ENCODE data around the gene DMBT1.

DMBT1 gene

GRCh38 chr10:122642726-122643605, 82.4 kb downstream of the DMBT1 start:
- ATAC-seq, result no peak
- no peaks in the 10 kb centered on the region for H3K4me1 Mint-ChIP-seq

GRCh38 chr10:122643931-122644534, 83.5 kb downstream of the DMBT1 start:
- ATAC-seq, result no peak
- no peaks in the 10 kb centered on the region for H3K36me3 Mint-ChIP-seq
- peaks cover 2% of the 10 kb centered on the region for H3K9me3 Mint-ChIP-seq
- H3K4me3 Mint-ChIP-seq, result no peak overlapping the region
- H3K27ac Mint-ChIP-seq, result no peak overlapping the region
- H3K27me3 Mint-ChIP-seq, result no peaks in the 10 kb centered on the region
- no peaks in the 10 kb centered on the region for H3K4me1 Mint-ChIP-seq

More at GRCh38 chr10:122642726-122643605, 82.4 kb downstream of the DMBT1 start:
- no peaks in the 10 kb centered on the region for H3K27me3 Mint-ChIP-seq
- no peak overlapping the region for H3K4me3 Mint-ChIP-seq
- peaks cover 2% of the 10 kb centered on the region for H3K9me3 Mint-ChIP-seq
- no peak overlapping the region for H3K27ac Mint-ChIP-seq
- no peaks in the 10 kb centered on the region for H3K36me3 Mint-ChIP-seq

- no peak for ATAC-seq
- peaks cover 11% of the 10 kb centered on the region for H3K27me3 Mint-ChIP-seq
- H3K4me3 Mint-ChIP-seq, result no peak overlapping the region
- H3K9me3 Mint-ChIP-seq, result no peaks in the 10 kb centered on the region
- H3K36me3 Mint-ChIP-seq, result no peaks in the 10 kb centered on the region
- H3K27ac Mint-ChIP-seq, result no peak overlapping the region
- no peaks in the 10 kb centered on the region for H3K4me1 Mint-ChIP-seq
Measured at GRCh38 chr10:122646511-122647382, 86.2 kb downstream of the DMBT1 start.

- Mint-ChIP-seq H3K9me3 (peaks cover 3% of the 10 kb centered on the region), H3K27ac (no peak overlapping the region), H3K36me3 (no peaks in the 10 kb centered on the region), H3K4me1 (no peaks in the 10 kb centered on the region), H3K4me3 (no peak overlapping the region), H3K27me3 (peaks cover 19% of the 10 kb centered on the region)
- no peak for ATAC-seq
Measured at GRCh38 chr10:122647383-122647968, 86.9 kb downstream of the DMBT1 start.

- Mint-ChIP-seq H3K27me3 (peaks cover 29% of the 10 kb centered on the region), H3K36me3 (no peaks in the 10 kb centered on the region), H3K27ac (no peak overlapping the region), H3K4me1 (no peaks in the 10 kb centered on the region), H3K4me3 (no peak overlapping the region), H3K9me3 (peaks cover 5% of the 10 kb centered on the region)
- no peak for ATAC-seq
Measured at GRCh38 chr10:122648599-122649428, 88.3 kb downstream of the DMBT1 start.

GRCh38 chr10:122649903-122650302, 89.3 kb downstream of the DMBT1 start:
- H3K36me3 Mint-ChIP-seq, result no peaks in the 10 kb centered on the region
- no peak for ATAC-seq
- H3K4me3 Mint-ChIP-seq, result no peak overlapping the region
- no peaks in the 10 kb centered on the region for H3K4me1 Mint-ChIP-seq
- H3K9me3 Mint-ChIP-seq, result peaks cover 5% of the 10 kb centered on the region
- peaks cover 31% of the 10 kb centered on the region for H3K27me3 Mint-ChIP-seq
- no peak overlapping the region for H3K27ac Mint-ChIP-seq

- Mint-ChIP-seq H3K9me3 (peaks cover 5% of the 10 kb centered on the region), H3K4me3 (no peak overlapping the region), H3K4me1 (no peaks in the 10 kb centered on the region), H3K27ac (no peak overlapping the region), H3K27me3 (peaks cover 35% of the 10 kb centered on the region), H3K36me3 (no peaks in the 10 kb centered on the region)
- no peak for ATAC-seq
Measured at GRCh38 chr10:122650331-122650730, 89.8 kb downstream of the DMBT1 start.

GRCh38 chr10:122655524-122656307, 95.2 kb downstream of the DMBT1 start:
- Mint-ChIP-seq H3K27ac (no peak overlapping the region), H3K9me3 (peaks cover 5% of the 10 kb centered on the region), H3K4me1 (no peaks in the 10 kb centered on the region), H3K36me3 (no peaks in the 10 kb centered on the region), H3K4me3 (no peak overlapping the region), H3K27me3 (peaks cover 34% of the 10 kb centered on the region)
- ATAC-seq, result no peak

GRCh38 chr10:122656308-122656705, 95.8 kb downstream of the DMBT1 start:
- Mint-ChIP-seq H3K27ac (no peak overlapping the region), H3K36me3 (no peaks in the 10 kb centered on the region), H3K4me3 (no peak overlapping the region), H3K4me1 (no peaks in the 10 kb centered on the region), H3K27me3 (peaks cover 34% of the 10 kb centered on the region), H3K9me3 (peaks cover 5% of the 10 kb centered on the region)
- no peak for ATAC-seq

- no peak for ATAC-seq
- H3K27me3 Mint-ChIP-seq, result peaks cover 32% of the 10 kb centered on the region
- H3K27ac Mint-ChIP-seq, result no peak overlapping the region
- H3K4me1 Mint-ChIP-seq, result no peaks in the 10 kb centered on the region
- no peak overlapping the region for H3K4me3 Mint-ChIP-seq
- H3K9me3 Mint-ChIP-seq, result peaks cover 5% of the 10 kb centered on the region
- no peaks in the 10 kb centered on the region for H3K36me3 Mint-ChIP-seq
Measured at GRCh38 chr10:122656741-122657140, 96.2 kb downstream of the DMBT1 start.

- Mint-ChIP-seq H3K27me3 (peaks cover 26% of the 10 kb centered on the region), H3K9me3 (peaks cover 2% of the 10 kb centered on the region)
- ATAC-seq, result no peak
Measured at GRCh38 chr10:122657255-122657654, 96.7 kb downstream of the DMBT1 start.

GRCh38 chr10:122657729-122658128, 97.2 kb downstream of the DMBT1 start:
- H3K27me3 Mint-ChIP-seq, result peaks cover 23% of the 10 kb centered on the region
- no peak overlapping the region for H3K4me3 Mint-ChIP-seq
- no peak for ATAC-seq

More at GRCh38 chr10:122657255-122657654, 96.7 kb downstream of the DMBT1 start:
- Mint-ChIP-seq H3K27ac (no peak overlapping the region), H3K4me1 (no peaks in the 10 kb centered on the region), H3K36me3 (no peaks in the 10 kb centered on the region), H3K4me3 (no peak overlapping the region)

GRCh38 chr10:122658356-122659049, 97.9 kb downstream of the DMBT1 start:
- ATAC-seq, result no peak
- H3K4me3 Mint-ChIP-seq, result no peak overlapping the region
- peaks cover 15% of the 10 kb centered on the region for H3K27me3 Mint-ChIP-seq
- H3K9me3 Mint-ChIP-seq, result no peaks in the 10 kb centered on the region
- no peaks in the 10 kb centered on the region for H3K36me3 Mint-ChIP-seq
- H3K4me1 Mint-ChIP-seq, result no peaks in the 10 kb centered on the region
- H3K27ac Mint-ChIP-seq, result no peak overlapping the region

More at GRCh38 chr10:122657729-122658128, 97.2 kb downstream of the DMBT1 start:
- peaks cover 2% of the 10 kb centered on the region for H3K9me3 Mint-ChIP-seq
- no peaks in the 10 kb centered on the region for H3K4me1 Mint-ChIP-seq
- H3K27ac Mint-ChIP-seq, result no peak overlapping the region
- no peaks in the 10 kb centered on the region for H3K36me3 Mint-ChIP-seq
